Activated naive CD4-positive, alpha-beta T cell (primary cell): ENCODE data around the gene HECA.
"Not testable (repeated sequence)": the region's sequence is repeated elsewhere in the genome, so short reads cannot be mapped to it uniquely, and the experiment has no call there.

Experiments used
- DNase-seq, 4 experiments: peaks; one replicate each; lab custom pipeline; 2025; lab: John Stamatoyannopoulos, UW

HECA gene

GRCh38 chr6:139205843-139206242 lies 71.0 kb downstream of the HECA start:
- no peak for DNase-seq

DNA sequence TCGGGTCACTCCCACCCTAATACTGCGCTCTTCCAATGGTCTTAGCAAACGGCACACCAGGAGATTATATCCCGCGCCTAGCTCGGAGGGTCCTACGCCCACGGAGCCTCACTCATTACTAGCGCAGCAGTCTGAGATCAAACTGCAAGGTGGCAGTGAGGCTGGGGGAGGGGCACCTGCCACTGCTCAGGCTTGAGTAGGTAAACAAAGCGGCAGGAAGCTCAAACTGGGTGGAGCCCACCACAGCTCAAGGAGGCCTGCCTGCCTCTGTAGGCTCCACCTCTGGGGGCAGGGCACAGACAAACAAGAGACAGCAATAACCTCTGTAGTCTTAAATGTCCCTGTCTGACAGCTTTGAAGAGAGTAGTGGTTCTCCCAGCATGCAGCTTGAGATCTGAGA lies 75.9 kb downstream of the HECA start:
- not testable (repeated sequence) for DNase-seq

- DNase-seq, result not testable (repeated sequence)
Observed at GRCh38 chr6:139212460-139212859, 77.6 kb downstream of the HECA start.

- peak; percentile 11 to 59 (median 28) for DNase-seq
Observed at GRCh38 chr6:139219271-139219729, 84.4 kb downstream of the HECA start.

GRCh38 chr6:139219746-139220145 lies 84.9 kb downstream of the HECA start:
- DNase-seq, result no peak

- not testable (repeated sequence) for DNase-seq
Observed at GRCh38 chr6:139228387-139228786, 93.5 kb downstream of the HECA start.
